Hepatocyte (in vitro differentiated cells): ENCODE results near the gene GPR37L1. TPM values are rescaled to one million over a fixed set of nuclear protein-coding genes. Genes with fewer than 3 reads are reported as not detected.
"Not testable (repeated sequence)": the region's sequence is repeated elsewhere in the genome, so short reads cannot be mapped to it uniquely, and the experiment has no call there.

Experiments
- DNase-seq: peaks from one replicate; pipeline ENCODE4 v3.0.0-alpha.2; 2016; ENCODE audit warnings: low spot score
- H2AFZ ChIP-seq: fragments of 200-600 bp; sonication (generic); 2 replicates; pipeline ENCODE4 v1.6.0; 2016; ENCODE audit warnings: antibody characterized with exemption, mild to moderate bottlenecking
- H3K27ac ChIP-seq: fragments of 200-600 bp; sonication (generic); 2 replicates; pipeline ENCODE4 v1.5.1; 2016; ENCODE audit warnings: mild to moderate bottlenecking
- H3K27me3 ChIP-seq: fragments of 200-600 bp; sonication (generic); 2 replicates; pipeline ENCODE4 v1.6.1; 2016
- H3K36me3 ChIP-seq: fragments of 200-600 bp; sonication (generic); replicated peaks from 2 replicates; pipeline ENCODE4 v1.5.1; 2016; ENCODE audit warnings: low read depth; ENCODE audit not compliant: insufficient read depth
- H3K4me1 ChIP-seq: fragments of 200-600 bp; sonication (generic); 2 replicates; pipeline ENCODE4 v1.5.1; 2016; ENCODE audit warnings: mild to moderate bottlenecking, moderate library complexity; ENCODE audit not compliant: insufficient read depth
- H3K4me2 ChIP-seq: fragments of 200-600 bp; sonication (generic); 2 replicates; pipeline ENCODE4 v1.6.0; 2016
- H3K4me3 ChIP-seq: fragments of 200-600 bp; sonication (generic); 2 replicates; pipeline ENCODE4 v1.5.1; 2016; ENCODE audit warnings: mild to moderate bottlenecking
- H3K79me2 ChIP-seq: fragments of 200-600 bp; sonication (generic); 2 replicates; pipeline ENCODE4 v1.6.0; 2017; ENCODE audit warnings: mild to moderate bottlenecking
- H3K9me2 ChIP-seq: fragments of 200-600 bp; sonication (generic); replicated peaks from 2 replicates; pipeline ENCODE4 v1.6.0; 2017; ENCODE audit warnings: mild to moderate bottlenecking; ENCODE audit not compliant: insufficient read depth
- H3K9me3 ChIP-seq: fragments of 200-600 bp; sonication (generic); 2 replicates; pipeline ENCODE4 v1.5.1; 2016; ENCODE audit warnings: low read depth, mild to moderate bottlenecking
- H4K20me1 ChIP-seq: fragments of 200-600 bp; sonication (generic); 2 replicates; pipeline ENCODE4 v1.6.0; 2016; ENCODE audit warnings: mild to moderate bottlenecking; ENCODE audit not compliant: insufficient read depth, poor library complexity, severe bottlenecking
- CTCF ChIP-seq: fragments of 200-600 bp; sonication (generic); IDR thresholded peaks from 2 replicates; pipeline ENCODE4 v1.5.1; 2016; ENCODE audit warnings: antibody characterized with exemption, mild to moderate bottlenecking; ENCODE audit not compliant: poor library complexity
- EZH2 ChIP-seq: fragments of 200-600 bp; sonication (generic); IDR thresholded peaks from 2 replicates; pipeline ENCODE4 v1.6.1; 2016; ENCODE audit warnings: antibody characterized with exemption, mild to moderate bottlenecking, borderline replicate concordance
- EZH2phosphoT487 ChIP-seq: fragments of 200-600 bp; sonication (generic); IDR thresholded peaks from one replicate; pipeline ENCODE4 v1.6.1; 2018; ENCODE audit warnings: antibody characterized with exemption, mild to moderate bottlenecking, low read depth, moderate library complexity; ENCODE audit not compliant: unreplicated experiment, severe bottlenecking
- WGBS: methylation state at CpG from one replicate; pipeline ENCODE4 v1.1.6; 2016; ENCODE audit warnings: low lambda C conversion rate; ENCODE audit errors: missing lambda C conversion rate; 5-methylcytosine and 5-hydroxymethylcytosine counted together
- polyA plus RNA-seq: library from polyadenylated mRNA; unstranded; fragments of >200 nt; fragmentation: Nextera tagmentation; extraction: Ambion mirVana; gene quantifications from 2 replicates; pipeline ENCODE4 v1.2.1, GENCODE V29; 2016
- total RNA-seq: library from RNA; depleted of rRNA; stranded (reverse); fragments of >200 nt; gene quantifications from 2 replicates; pipeline ENCODE4 v1.2.3, GENCODE V29; 2014

The GPR37L1 gene
- total and polyA plus RNA-seq, 2 experiments from 2014 or later: 0.39 TPM; not detected in 1

DNA sequence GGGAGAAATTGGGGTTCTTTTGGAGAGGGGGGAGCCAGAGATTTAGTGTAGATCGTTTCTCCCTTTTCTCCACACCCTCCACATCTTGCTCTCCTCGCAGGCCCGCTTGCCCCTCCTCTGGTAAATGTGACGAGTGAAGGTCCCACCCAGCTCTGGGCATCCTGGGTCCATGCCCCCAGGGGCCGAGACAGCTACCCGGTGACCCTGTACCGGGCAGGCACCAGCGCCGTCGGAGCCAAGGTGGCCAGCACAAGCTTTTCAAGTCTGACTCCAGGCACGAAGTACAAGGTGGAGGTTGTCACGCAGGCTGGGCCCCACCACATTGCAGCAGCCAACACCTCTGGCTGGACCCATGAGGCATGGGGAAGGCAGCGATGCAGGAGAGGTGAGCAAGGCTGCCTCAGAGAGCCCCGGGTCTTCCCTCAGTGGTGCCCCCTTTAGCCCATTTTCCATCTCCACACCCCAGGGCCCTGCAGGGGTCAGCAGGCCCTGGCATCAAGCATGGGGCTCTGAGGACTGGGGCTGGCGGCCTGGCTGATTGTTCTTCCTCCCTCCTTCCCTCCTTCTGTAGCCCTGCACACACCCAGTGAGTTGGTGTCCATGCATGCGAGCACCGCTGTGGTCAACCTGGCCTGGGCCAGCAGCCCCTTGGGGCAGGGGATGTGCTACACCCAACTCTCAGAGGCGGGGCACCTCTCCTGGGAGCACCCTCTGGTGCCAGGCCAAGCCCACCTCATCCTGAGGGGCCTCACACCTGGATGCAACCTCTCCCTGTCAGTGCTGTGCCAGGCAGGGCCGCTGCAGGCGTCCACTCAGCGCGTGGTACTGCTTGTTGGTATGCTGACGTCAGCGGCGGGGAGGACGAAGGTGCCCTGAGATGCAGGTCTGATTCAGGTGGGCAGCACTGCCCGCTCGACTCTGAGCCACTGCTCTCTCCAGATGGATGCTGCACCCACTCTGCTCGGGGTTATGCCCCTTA, 54.5 kb downstream of the GPR37L1 start:
- Histone ChIP-seq H3K36me3 (no peaks in the 10 kb centered on the region), H4K20me1 (no peaks in the 10 kb centered on the region), H3K4me1 (no peaks in the 10 kb centered on the region), H3K4me3 (no peak overlapping the region), H2AFZ (no peak overlapping the region), H3K27me3 (no peaks in the 10 kb centered on the region), H3K79me2 (no peaks in the 10 kb centered on the region), H3K4me2 (no peak overlapping the region), H3K9me2 (no peaks in the 10 kb centered on the region), H3K27ac (no peak overlapping the region), H3K9me3 (no peaks in the 10 kb centered on the region)
- TF ChIP-seq EZH2 (no peak), CTCF (no peak), EZH2phosphoT487 (no peak)
- no peak for DNase-seq
- 91% methylated on average over 29 of the region's 29 CpGs for WGBS

DNA sequence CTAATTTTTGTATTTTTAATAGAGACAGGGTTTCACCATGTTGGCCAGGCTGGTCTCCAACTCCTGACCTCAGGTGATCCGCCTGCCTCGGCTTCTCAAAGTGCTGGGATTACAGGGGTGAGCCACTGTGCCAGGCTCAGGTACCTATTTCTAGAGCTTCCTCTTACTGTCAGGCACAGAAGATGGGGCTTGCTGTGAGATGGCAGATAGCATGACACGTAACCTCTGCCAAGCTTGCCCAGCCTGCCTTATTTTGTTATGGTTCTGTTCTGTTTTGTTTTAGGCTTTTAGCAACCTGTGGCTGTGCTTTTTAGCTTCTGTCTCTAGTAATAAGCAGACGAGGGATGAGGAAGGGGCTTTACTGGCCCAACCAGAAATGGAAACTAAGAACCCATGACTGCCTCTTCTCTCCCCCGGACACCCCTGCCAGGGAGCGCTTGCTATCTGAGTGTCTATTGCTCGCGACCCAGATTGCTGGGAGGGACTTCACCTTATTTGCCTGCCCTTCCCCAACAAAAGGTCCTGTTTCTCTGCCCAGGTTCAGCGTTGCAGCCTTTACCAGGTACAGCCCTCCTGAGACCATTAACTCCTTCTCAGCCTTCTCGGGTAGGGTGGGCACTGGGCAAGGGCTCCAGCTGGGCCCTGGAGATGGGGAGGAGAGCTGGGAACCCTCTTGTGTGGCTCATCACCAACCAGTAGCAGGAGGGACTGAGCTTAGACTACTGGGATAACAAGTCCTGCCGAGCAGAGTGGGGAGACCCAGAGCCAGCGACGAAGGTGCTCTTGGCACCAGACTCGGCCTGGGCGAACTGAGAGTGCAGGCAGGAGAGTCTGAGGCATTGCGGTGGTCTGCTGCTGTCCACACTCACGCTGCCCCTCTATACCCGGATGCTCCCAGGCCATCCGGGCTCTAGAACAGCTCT, 57.4 kb downstream of the GPR37L1 start:
- no peak overlapping the region for H3K27ac ChIP-seq
- no peaks in the 10 kb centered on the region for H3K9me3 ChIP-seq
- no peak for DNase-seq
- no peaks in the 10 kb centered on the region for H3K9me2 ChIP-seq
- no peak overlapping the region for H3K4me2 ChIP-seq
- H4K20me1 ChIP-seq: no peaks in the 10 kb centered on the region
- no peaks in the 10 kb centered on the region for H3K4me1 ChIP-seq
- H2AFZ ChIP-seq: no peak overlapping the region
- 78% methylated on average over 19 of the region's 19 CpGs for WGBS
- no peak overlapping the region for H3K4me3 ChIP-seq
- no peaks in the 10 kb centered on the region for H3K36me3 ChIP-seq
- H3K79me2 ChIP-seq: no peaks in the 10 kb centered on the region
- TF ChIP-seq CTCF (no peak), EZH2 (no peak), EZH2phosphoT487 (no peak)
- H3K27me3 ChIP-seq: no peaks in the 10 kb centered on the region

GRCh38 chr1:202180751-202181139, 58.0 kb downstream of the GPR37L1 start:
- WGBS: 88% methylated on average over 2 of the region's 2 CpGs
- H3K9me2 ChIP-seq, H3K36me3 ChIP-seq, H2AFZ ChIP-seq, H3K4me3 ChIP-seq, H3K27ac ChIP-seq, DNase-seq, H3K79me2 ChIP-seq, H3K9me3 ChIP-seq, H3K4me2 ChIP-seq, H3K4me1 ChIP-seq, H3K27me3 ChIP-seq, H4K20me1 ChIP-seq: not testable (repeated sequence)

DNA sequence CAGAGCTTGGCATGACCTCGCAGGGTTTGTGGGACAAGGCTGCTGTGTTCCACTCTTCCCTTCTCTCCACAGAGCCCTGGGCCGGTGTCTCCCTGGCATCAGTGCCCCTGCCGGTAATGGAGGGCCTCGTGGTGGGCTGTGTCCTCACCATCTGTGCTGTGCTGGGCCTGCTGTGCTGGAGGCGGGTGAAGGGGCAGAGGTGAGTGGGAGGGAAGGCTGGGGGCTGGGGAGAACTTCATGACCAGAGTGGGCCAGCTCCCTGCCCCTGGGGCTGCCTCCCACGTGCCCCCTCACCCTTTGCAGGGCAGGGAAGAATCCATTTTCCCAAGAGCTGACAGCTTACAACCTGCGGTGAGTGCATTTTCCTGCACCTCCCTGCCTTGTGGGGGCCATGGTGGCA, 58.9 kb downstream of the GPR37L1 start:
- Histone ChIP-seq H3K9me3 (no peaks in the 10 kb centered on the region), H3K79me2 (no peaks in the 10 kb centered on the region), H3K27me3 (no peaks in the 10 kb centered on the region), H3K4me2 (no peak overlapping the region), H3K4me3 (no peak overlapping the region), H2AFZ (no peak overlapping the region), H3K9me2 (no peaks in the 10 kb centered on the region), H3K4me1 (no peaks in the 10 kb centered on the region), H3K36me3 (no peaks in the 10 kb centered on the region), H4K20me1 (no peaks in the 10 kb centered on the region), H3K27ac (no peak overlapping the region)
- WGBS: 93% methylated on average over 5 of the region's 7 CpGs
- TF ChIP-seq EZH2phosphoT487 (no peak), EZH2 (no peak), CTCF (no peak)
- no peak for DNase-seq
